ENCODE results near the gene OPN5.

The OPN5 gene

GRCh38 chr6:47801984-47802383 lies 20.2 kb downstream of the OPN5 start:
- no peak for DNase-seq (ENCODE audit: low read depth in 2 of 2)
- H3K4me3 ChIP-seq (replicated peaks in 1 of 2; ENCODE audit: low read depth in 2 of 2, low read length in 2 of 2): no peak overlapping the region
- TF ChIP-seq CTCF (IDR thresholded peaks at IDR 0.05; ENCODE audit: low read depth, low read length): no peak

GRCh38 chr6:47804821-47805220 lies 23.0 kb downstream of the OPN5 start:
- DNase-seq (ENCODE audit: low read depth in 2 of 2): peak in 1 of 2 donors; percentile 2
- H3K4me3 ChIP-seq (replicated peaks in 1 of 2; ENCODE audit: low read depth in 2 of 2, low read length in 2 of 2): no peak overlapping the region
- no peak for TF ChIP-seq CTCF (IDR thresholded peaks at IDR 0.05; ENCODE audit: low read depth, low read length)

GRCh38 chr6:47809873-47810272 lies 28.0 kb downstream of the OPN5 start:
- TF ChIP-seq CTCF (IDR thresholded peaks at IDR 0.05; ENCODE audit: low read depth, low read length): no peak
- DNase-seq (ENCODE audit: low read depth in 2 of 2): no peak
- H3K4me3 ChIP-seq (replicated peaks in 1 of 2; ENCODE audit: low read depth in 2 of 2, low read length in 2 of 2): no peak overlapping the region

- no peak for DNase-seq (ENCODE audit: low read depth in 2 of 2)
- H3K4me3 ChIP-seq (replicated peaks in 1 of 2; ENCODE audit: low read depth in 2 of 2, low read length in 2 of 2): no peak overlapping the region
- no peak for TF ChIP-seq CTCF (IDR thresholded peaks at IDR 0.05; ENCODE audit: low read depth, low read length)
Measured at GRCh38 chr6:47810885-47811284, 29.1 kb downstream of the OPN5 start.

GRCh38 chr6:47811443-47811842 lies 29.6 kb downstream of the OPN5 start:
- DNase-seq (ENCODE audit: low read depth in 2 of 2): no peak
- TF ChIP-seq CTCF (IDR thresholded peaks at IDR 0.05; ENCODE audit: low read depth, low read length): no peak
- H3K4me3 ChIP-seq (replicated peaks in 1 of 2; ENCODE audit: low read depth in 2 of 2, low read length in 2 of 2): no peak overlapping the region

GRCh38 chr6:47817749-47818148 lies 35.9 kb downstream of the OPN5 start:
- no peak for DNase-seq (ENCODE audit: low read depth in 2 of 2)
- no peak for TF ChIP-seq CTCF (IDR thresholded peaks at IDR 0.05; ENCODE audit: low read depth, low read length)
- H3K4me3 ChIP-seq (replicated peaks in 1 of 2; ENCODE audit: low read depth in 2 of 2, low read length in 2 of 2): no peak overlapping the region

GRCh38 chr6:47819461-47819860 lies 37.6 kb downstream of the OPN5 start:
- DNase-seq (ENCODE audit: low read depth in 2 of 2): no peak

More at GRCh38 chr6:47819461-47819860, 37.6 kb downstream of the OPN5 start:
- TF ChIP-seq CTCF (IDR thresholded peaks at IDR 0.05; ENCODE audit: low read depth, low read length): no peak
- no peak overlapping the region for H3K4me3 ChIP-seq (replicated peaks in 1 of 2; ENCODE audit: low read depth in 2 of 2, low read length in 2 of 2)

All from cardiac fibroblast (primary cell).